Transverse colon (tissue), 4 donors: ENCODE results near the gene PRKAR1B. TPM values are rescaled to one million over a fixed set of nuclear protein-coding genes. Genes with fewer than 3 reads are reported as not detected.

Source experiments
- DNase-seq: peaks from one replicate; pipeline ENCODE4 v3.0.0-alpha.2; 2019
- H3K27ac ChIP-seq, 4 donors: fragments of 200-600 bp; sonication (generic); 2 replicates each; pipeline ENCODE4 v1.5.1; 2016 to 2018; ENCODE audit warnings: inconsistent platforms in 4 of 4
- H3K27me3 ChIP-seq: fragments of 200-600 bp; sonication (generic); 2 replicates; pipeline ENCODE4 v1.5.1; 2017; ENCODE audit warnings: inconsistent platforms
- H3K36me3 ChIP-seq, 4 donors: fragments of 200-600 bp; sonication (generic); 2 replicates each; pipeline ENCODE4 v1.5.1; 2017 to 2019; ENCODE audit warnings: inconsistent platforms in 4 of 4
- H3K4me1 ChIP-seq, 4 donors: fragments of 200-600 bp; sonication (generic); 2 replicates each; pipeline ENCODE4 v1.5.1; 2017 to 2020; ENCODE audit warnings: inconsistent platforms in 4 of 4
- H3K4me3 ChIP-seq, 4 donors: fragments of 200-600 bp; sonication (generic); 1 replicate in 1 of 4; 2 replicates in 3 of 4; pipeline versions ENCODE4 v1.5.1 to v1.6.1; 2017 to 2019; ENCODE audit warnings: inconsistent platforms in 4 of 4
- H3K9me3 ChIP-seq, 2 donors: fragments of 200-600 bp; sonication (generic); 2 replicates each; pipeline ENCODE4 v1.5.1; 2017 to 2019; ENCODE audit warnings: inconsistent platforms in 2 of 2
- EP300 ChIP-seq: sonication (generic); formaldehyde crosslinking; IDR thresholded peaks from one replicate; pipeline ENCODE4 v1.6.1; 2017; ENCODE audit warnings: antibody characterized with exemption, low read depth
- POLR2A ChIP-seq: fragments of 450-650 bp; IDR thresholded peaks from one replicate; pipeline ENCODE4 v1.6.1; 2016; ENCODE audit warnings: antibody characterized with exemption, mild to moderate bottlenecking, moderate library complexity
- POLR2AphosphoS5 ChIP-seq, 3 donors: sonication (generic); formaldehyde crosslinking; IDR thresholded peaks; one replicate each; pipeline ENCODE4 v1.6.1; 2016; ENCODE audit warnings: antibody characterized with exemption in 3 of 3
- WGBS, 2 donors: methylation state at CpG; one replicate each; pipeline ENCODE4 v1.1.5; 2018; ENCODE audit warnings: low coverage in 1 of 2; 5-methylcytosine and 5-hydroxymethylcytosine counted together
- in situ Hi-C, 4 donors: fragments of 200-750 bp; cut with MboI; loops; one replicate each; pipeline versions ENCODE4 v1.15.0 to v1.15.1; 2017; ENCODE audit warnings: low sequenced_read_pairs in 3 of 4, low pct_ligation_motif_present in 1 of 4, low pct_unique_long_range_greater_than_20kb in 1 of 4
- intact Hi-C: fragments of 100-400 bp; cut with DNase I; formaldehyde crosslinking; loops from one replicate; pipeline ENCODE4 v1.15.1; 2023; ENCODE audit warnings: low total_unique reads
- total RNA-seq, 4 donors: library from RNA; depleted of rRNA; stranded (reverse); fragments of >200 nt; gene quantifications; one replicate each; pipeline ENCODE4 v1.1.0, GENCODE V29; 2016
- TF ChIP-seq, protein P1 (sequence below), 5 experiments: fragments of 200-600 bp in 3 of 5; fragments of 450-650 bp in 2 of 5; sonication (generic) in 3 of 5; IDR thresholded peaks; 1 replicate in 2 of 5; 2 replicates in 3 of 5; pipeline ENCODE4 v1.5.1; 2016 to 2017; ENCODE audit warnings: antibody characterized with exemption in 5 of 5, inconsistent platforms in 3 of 5, mild to moderate bottlenecking in 2 of 5, moderate library complexity in 1 of 5

The PRKAR1B gene
- total RNA-seq, 4 donors from 2014 or later = 15.7 to 53.9 (median 16.9) TPM

DNA sequence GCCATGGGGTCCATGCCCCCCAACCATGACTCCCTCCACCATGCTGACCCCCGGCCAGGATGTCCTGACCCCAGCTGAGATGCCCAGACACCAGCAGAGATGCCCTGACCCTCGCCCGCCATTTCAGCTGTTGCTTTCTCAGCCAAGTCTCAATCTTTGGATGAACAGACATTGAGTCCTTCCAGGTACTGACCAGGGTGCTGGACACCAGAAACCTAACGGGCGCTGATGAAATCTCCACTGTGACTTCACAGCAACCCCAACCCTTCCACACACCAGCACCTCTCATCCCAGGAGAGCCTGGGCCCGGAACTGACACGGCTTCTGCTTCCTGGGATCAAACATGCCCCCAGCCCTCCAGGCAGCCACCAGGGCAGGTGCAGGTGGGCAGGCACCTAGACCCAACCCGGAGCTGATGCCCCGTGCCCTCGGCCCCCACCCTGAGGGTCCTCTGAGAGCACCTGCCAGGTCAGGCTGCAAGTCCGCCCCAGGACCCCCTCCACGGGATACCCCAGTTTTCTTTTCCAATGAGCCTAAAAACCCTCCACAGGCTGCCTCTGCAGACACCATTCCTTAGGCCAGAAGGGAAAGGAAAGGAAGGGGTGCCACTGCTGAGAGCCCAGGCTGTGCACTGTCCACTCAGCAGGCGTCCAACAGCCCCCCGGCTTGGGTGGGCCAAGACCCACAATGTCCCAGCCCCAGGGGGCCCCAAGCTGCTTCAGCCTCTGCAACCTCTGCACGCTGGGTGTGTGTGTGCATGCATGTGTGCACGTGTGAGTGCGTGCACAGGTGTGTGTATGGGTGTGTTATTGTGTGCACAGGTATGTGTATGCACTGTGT, 164.1 kb downstream of the PRKAR1B start:
- Histone ChIP-seq H3K27me3 (no peaks in the 10 kb centered on the region), H3K4me1 (peaks cover 0 to 3% (median 0%) of the 10 kb centered on the region in 4 donors), H3K36me3 (no peaks in the 10 kb centered on the region), H3K4me3 (no peak overlapping the region), H3K9me3 (no peaks in the 10 kb centered on the region), H3K27ac (no peak overlapping the region)
- in situ Hi-C loops (no loop called here), intact Hi-C loops (no loop called here)
- WGBS, 2 donors = 92% methylated on average over 17 of the region's 17 CpGs; no CpG with 5 or more reads in 1 of the 2 donors
- no peak for DNase-seq
- TF ChIP-seq POLR2A (no peak), EP300 (no peak), POLR2AphosphoS5 (IDR thresholded peaks at IDR 0.05) (no peak)
- TF ChIP-seq, protein P1, sequence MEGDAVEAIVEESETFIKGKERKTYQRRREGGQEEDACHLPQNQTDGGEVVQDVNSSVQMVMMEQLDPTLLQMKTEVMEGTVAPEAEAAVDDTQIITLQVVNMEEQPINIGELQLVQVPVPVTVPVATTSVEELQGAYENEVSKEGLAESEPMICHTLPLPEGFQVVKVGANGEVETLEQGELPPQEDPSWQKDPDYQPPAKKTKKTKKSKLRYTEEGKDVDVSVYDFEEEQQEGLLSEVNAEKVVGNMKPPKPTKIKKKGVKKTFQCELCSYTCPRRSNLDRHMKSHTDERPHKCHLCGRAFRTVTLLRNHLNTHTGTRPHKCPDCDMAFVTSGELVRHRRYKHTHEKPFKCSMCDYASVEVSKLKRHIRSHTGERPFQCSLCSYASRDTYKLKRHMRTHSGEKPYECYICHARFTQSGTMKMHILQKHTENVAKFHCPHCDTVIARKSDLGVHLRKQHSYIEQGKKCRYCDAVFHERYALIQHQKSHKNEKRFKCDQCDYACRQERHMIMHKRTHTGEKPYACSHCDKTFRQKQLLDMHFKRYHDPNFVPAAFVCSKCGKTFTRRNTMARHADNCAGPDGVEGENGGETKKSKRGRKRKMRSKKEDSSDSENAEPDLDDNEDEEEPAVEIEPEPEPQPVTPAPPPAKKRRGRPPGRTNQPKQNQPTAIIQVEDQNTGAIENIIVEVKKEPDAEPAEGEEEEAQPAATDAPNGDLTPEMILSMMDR (IDR thresholded peaks at IDR 0.05) = no peak

DNA sequence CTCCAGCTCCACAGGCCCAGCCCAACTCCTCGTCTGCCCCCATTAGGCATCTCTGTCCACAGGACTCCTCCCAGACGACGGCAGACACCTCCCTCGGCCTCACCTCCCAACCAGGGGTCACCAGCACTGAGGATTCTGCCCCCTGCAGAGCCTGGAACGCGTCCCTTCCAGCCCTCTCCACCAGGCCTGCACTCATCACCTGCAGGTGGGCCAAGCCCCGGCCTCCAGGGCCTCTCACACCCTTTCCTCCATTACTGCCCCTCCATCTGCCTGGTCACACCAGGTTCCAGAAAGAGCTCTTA, 164.8 kb downstream of the PRKAR1B start:
- TF ChIP-seq POLR2A (no peak), POLR2AphosphoS5 (IDR thresholded peaks at IDR 0.05) (no peak), EP300 (no peak)
- TF ChIP-seq, protein P1 (IDR thresholded peaks at IDR 0.05) = no peak
- no peak for DNase-seq
- H3K4me3 ChIP-seq = no peak overlapping the region
- no peaks in the 10 kb centered on the region for H3K27me3 ChIP-seq
- H3K36me3 ChIP-seq = no peaks in the 10 kb centered on the region
- intact Hi-C loops = no loop called here
- H3K4me1 ChIP-seq = peaks cover 0 to 3% (median 0%) of the 10 kb centered on the region in 4 donors
- 81% methylated on average over 7 of the region's 7 CpGs; no CpG with 5 or more reads in 1 of the 2 donors for WGBS, 2 donors
- in situ Hi-C loops = no loop called here
- no peaks in the 10 kb centered on the region for H3K9me3 ChIP-seq
- H3K27ac ChIP-seq = no peak overlapping the region

GRCh38 chr7:561631-562373, 165.3 kb downstream of the PRKAR1B start:
- TF ChIP-seq EP300 (no peak), POLR2AphosphoS5 (IDR thresholded peaks at IDR 0.05) (peak in 1 of 3 donors; percentile 14)
- TF ChIP-seq, protein P1 (IDR thresholded peaks at IDR 0.05) = peak in 2 of 5 experiments; percentile 1 to 8
- intact Hi-C loops = no loop called here
- no peaks in the 10 kb centered on the region for H3K36me3 ChIP-seq
- 74% methylated on average over 43 of the region's 44 CpGs; no CpG with 5 or more reads in 1 of the 2 donors for WGBS, 2 donors
- peak; percentile 70 for DNase-seq
- H3K4me1 ChIP-seq = peaks cover 0 to 3% (median 0%) of the 10 kb centered on the region in 4 donors
- in situ Hi-C loops = no loop called here
- peak overlapping the region in 1 of 4 donors; percentile 44 for H3K27ac ChIP-seq
- no peaks in the 10 kb centered on the region for H3K9me3 ChIP-seq
- H3K27me3 ChIP-seq = no peaks in the 10 kb centered on the region
- H3K4me3 ChIP-seq = no peak overlapping the region

DNA sequence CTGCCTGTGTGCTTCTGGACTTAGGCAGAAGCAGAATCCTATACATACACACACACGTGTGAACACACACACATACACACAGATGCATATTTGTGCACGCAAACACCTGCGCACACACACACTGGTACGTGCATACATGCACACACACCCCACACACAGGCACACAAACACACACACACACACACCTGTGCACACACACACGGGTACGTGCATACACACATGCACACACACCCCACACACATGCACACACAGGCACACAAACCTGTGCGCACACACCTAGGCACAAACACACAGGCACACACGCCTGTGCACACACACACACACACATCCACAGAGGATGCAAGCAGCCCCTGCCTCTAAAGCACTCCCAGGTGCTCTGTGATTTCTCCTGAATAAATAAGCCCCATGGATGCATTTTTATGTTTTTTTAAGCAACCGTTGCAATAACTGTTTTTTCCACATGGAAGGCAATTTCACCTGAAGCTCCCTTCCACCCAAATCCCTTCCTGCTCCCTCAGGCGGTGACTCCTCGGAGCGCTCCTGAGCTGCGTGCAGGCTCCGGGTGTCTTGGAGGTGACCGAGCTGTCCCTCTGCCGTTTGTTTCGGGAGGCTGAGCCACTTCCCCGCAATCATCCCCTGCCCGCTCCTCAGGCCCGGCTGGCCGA, 166.0 kb downstream of the PRKAR1B start:
- no peak for DNase-seq
- no peaks in the 10 kb centered on the region for H3K27me3 ChIP-seq
- H3K9me3 ChIP-seq = no peaks in the 10 kb centered on the region
- H3K4me1 ChIP-seq = peaks cover 0 to 3% (median 0%) of the 10 kb centered on the region in 4 donors
- H3K27ac ChIP-seq = peak overlapping the region in 1 of 4 donors; percentile 44
- H3K36me3 ChIP-seq = no peaks in the 10 kb centered on the region
- no peak overlapping the region for H3K4me3 ChIP-seq
- intact Hi-C loops (no loop called here), in situ Hi-C loops (no loop called here)
- TF ChIP-seq, protein P1 (IDR thresholded peaks at IDR 0.05) = peak in 2 of 5 experiments; percentile 25 to 28
- no peak for TF ChIP-seq POLR2AphosphoS5 (IDR thresholded peaks at IDR 0.05)
- WGBS, 2 donors = 78% methylated on average over 21 of the region's 21 CpGs; no CpG with 5 or more reads in 1 of the 2 donors
